CD1c-positive myeloid dendritic cell (primary cell): ENCODE data around the gene PTPRCAP.

Experiments used
- DNase-seq: peaks from one replicate; pipeline ENCODE4 v3.0.0-alpha.2; 2016; ENCODE audit errors: extremely low spot score

The PTPRCAP gene

GRCh38 chr11:67423891-67424613, 13.4 kb downstream of the PTPRCAP start:
- DNase-seq, result no peak

- no peak for DNase-seq
Observed at GRCh38 chr11:67423466-67423865, 14.0 kb downstream of the PTPRCAP start.

GRCh38 chr11:67422891-67423290, 14.6 kb downstream of the PTPRCAP start:
- no peak for DNase-seq

GRCh38 chr11:67421430-67422031, 16.0 kb downstream of the PTPRCAP start:
- no peak for DNase-seq

- DNase-seq, result peak; percentile 96
Observed at GRCh38 chr11:67420646-67421429, 16.6 kb downstream of the PTPRCAP start.

GRCh38 chr11:67420147-67420645, 17.3 kb downstream of the PTPRCAP start:
- DNase-seq, result no peak

- no peak for DNase-seq
Observed at GRCh38 chr11:67419325-67420049, 18.0 kb downstream of the PTPRCAP start.

- DNase-seq, result peak; percentile 36
Observed at GRCh38 chr11:67418476-67419281, 18.8 kb downstream of the PTPRCAP start.

- DNase-seq, result no peak
Observed at GRCh38 chr11:67417425-67417824, 20.1 kb downstream of the PTPRCAP start.

- peak; percentile 70 for DNase-seq
Observed at GRCh38 chr11:67416416-67417335, 20.8 kb downstream of the PTPRCAP start.

- no peak for DNase-seq
Observed at GRCh38 chr11:67415501-67416304, 21.8 kb downstream of the PTPRCAP start, which contains the start of gene CARNS1. CARNS1 (plus strand) TSS chr11:67415678; CDS start chr11:67416200, 522 bp downstream.

GRCh38 chr11:67413266-67413849, 24.1 kb downstream of the PTPRCAP start:
- DNase-seq, result no peak

- peak; percentile 46 for DNase-seq
Observed at GRCh38 chr11:67412495-67413179, 24.8 kb downstream of the PTPRCAP start.

- no peak for DNase-seq
Observed at GRCh38 chr11:67411785-67412152, 25.7 kb downstream of the PTPRCAP start.

- DNase-seq, result no peak
Observed at GRCh38 chr11:67410984-67411784, 26.3 kb downstream of the PTPRCAP start.

GRCh38 chr11:67410369-67410831, 27.1 kb downstream of the PTPRCAP start:
- DNase-seq, result no peak

- no peak for DNase-seq
Observed at GRCh38 chr11:67409781-67410368, 27.6 kb downstream of the PTPRCAP start.
